ENCODE results near the gene MEF2A.

The MEF2A gene

GRCh38 chr15:99681990-99682389, 116.2 kb downstream of the MEF2A start:
- TF ChIP-seq SIN3A (IDR thresholded peaks at IDR 0.05; ENCODE audit: borderline replicate concordance, insufficient read depth, low read length) (no peak), TAF1 (IDR thresholded peaks at IDR 0.05; ENCODE audit: borderline replicate concordance, insufficient read depth, low read length) (no peak), FOXP2 (optimal IDR thresholded peaks at IDR 0.05; ENCODE audit: borderline replicate concordance, extremely low read depth, extremely low read length, insufficient read depth) (no peak), POLR2AphosphoS5 (IDR thresholded peaks at IDR 0.05; ENCODE audit: low read depth, low read length) (no peak), REST (IDR thresholded peaks at IDR 0.05; ENCODE audit: insufficient read depth in 1 of 2, low read depth in 2 of 2, low read length in 2 of 2) (no peak)

GRCh38 chr15:99682455-99682854, 116.7 kb downstream of the MEF2A start:
- TF ChIP-seq SIN3A (IDR thresholded peaks at IDR 0.05; ENCODE audit: borderline replicate concordance, insufficient read depth, low read length) (no peak), TAF1 (IDR thresholded peaks at IDR 0.05; ENCODE audit: borderline replicate concordance, insufficient read depth, low read length) (no peak), FOXP2 (optimal IDR thresholded peaks at IDR 0.05; ENCODE audit: borderline replicate concordance, extremely low read depth, extremely low read length, insufficient read depth) (no peak), REST (IDR thresholded peaks at IDR 0.05; ENCODE audit: insufficient read depth in 1 of 2, low read depth in 2 of 2, low read length in 2 of 2) (no peak), POLR2AphosphoS5 (IDR thresholded peaks at IDR 0.05; ENCODE audit: low read depth, low read length) (no peak)

GRCh38 chr15:99683000-99683670, 117.4 kb downstream of the MEF2A start:
- TF ChIP-seq FOXP2 (optimal IDR thresholded peaks at IDR 0.05; ENCODE audit: borderline replicate concordance, extremely low read depth, extremely low read length, insufficient read depth) (no peak), SIN3A (IDR thresholded peaks at IDR 0.05; ENCODE audit: borderline replicate concordance, insufficient read depth, low read length) (0 out of 2 replicates have a peak, but pooled peaks have one; percentile 21), REST (IDR thresholded peaks at IDR 0.05; ENCODE audit: insufficient read depth in 1 of 2, low read depth in 2 of 2, low read length in 2 of 2) (no peak), POLR2AphosphoS5 (IDR thresholded peaks at IDR 0.05; ENCODE audit: low read depth, low read length) (peak; percentile 56), TAF1 (IDR thresholded peaks at IDR 0.05; ENCODE audit: borderline replicate concordance, insufficient read depth, low read length) (no peak)

GRCh38 chr15:99686290-99686689, 120.5 kb downstream of the MEF2A start:
- TF ChIP-seq POLR2AphosphoS5 (IDR thresholded peaks at IDR 0.05; ENCODE audit: low read depth, low read length) (no peak), FOXP2 (optimal IDR thresholded peaks at IDR 0.05; ENCODE audit: borderline replicate concordance, extremely low read depth, extremely low read length, insufficient read depth) (no peak), TAF1 (IDR thresholded peaks at IDR 0.05; ENCODE audit: borderline replicate concordance, insufficient read depth, low read length) (no peak), SIN3A (IDR thresholded peaks at IDR 0.05; ENCODE audit: borderline replicate concordance, insufficient read depth, low read length) (no peak), REST (IDR thresholded peaks at IDR 0.05; ENCODE audit: insufficient read depth in 1 of 2, low read depth in 2 of 2, low read length in 2 of 2) (no peak)
